Measurements from ENCODE around the gene AKT1.

DNA sequence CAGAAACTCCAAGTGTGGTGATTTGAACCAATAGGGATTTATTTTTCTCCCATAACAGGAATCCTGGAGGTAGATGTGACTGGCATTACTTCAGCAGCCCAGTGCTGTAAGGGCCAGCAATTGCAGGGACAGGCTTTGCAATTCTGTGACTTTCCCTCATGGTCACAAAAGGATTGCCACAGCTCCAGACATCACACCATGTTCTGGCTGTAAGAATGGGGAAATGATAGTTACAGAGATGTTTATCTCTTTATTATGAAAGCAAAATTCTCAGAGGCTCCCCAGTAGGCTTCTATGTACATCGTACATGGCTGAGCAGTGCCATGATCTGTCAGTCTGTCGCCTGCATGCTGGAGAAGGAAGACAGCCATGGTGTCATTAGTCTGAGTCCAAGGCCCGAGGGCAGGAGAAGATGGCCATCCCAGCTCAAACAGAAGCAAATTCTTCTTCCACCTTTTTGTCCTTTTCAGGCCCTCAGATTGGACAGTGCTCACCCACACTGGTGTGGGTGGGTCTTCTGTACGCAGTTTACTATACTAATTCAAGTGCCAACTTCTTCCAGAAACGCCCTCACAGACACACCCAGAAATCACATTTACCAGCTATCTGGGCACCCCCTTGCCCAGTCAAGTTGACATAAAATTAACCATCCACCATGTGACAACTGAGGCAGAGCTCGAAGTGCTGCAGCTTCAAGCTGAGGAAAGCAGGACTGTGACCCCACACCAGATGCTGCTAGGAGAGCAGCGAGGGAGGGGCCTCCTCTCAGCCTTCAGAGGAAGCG, 22.6 kb upstream of the AKT1 start:
- TF ChIP-seq POLR2A (IDR thresholded peaks at IDR 0.05; ENCODE audit: low read length) (no peak), GATA1 (IDR thresholded peaks at IDR 0.05; ENCODE audit: low read depth, low read length) (no peak)
